ENCODE measurements around the gene PXDC1.

- TF ChIP-seq CTCF (IDR thresholded peaks at IDR 0.05 in 8 of 11, conservative IDR thresholded peaks at IDR 0.05 in 3 of 11): peak in 10 of 11 experiments; percentile 8 to 67 (median 52)
- no peak for TF ChIP-seq POLR2A (IDR thresholded peaks at IDR 0.05)
Measured at GRCh38 chr6:3751730-3752530, 417 bp upstream of the PXDC1 start.
